22Rv1 (cell line): ENCODE data around the gene SEZ6L.

Experiments
- ZFX ChIP-seq: fragments of 450-650 bp; IDR thresholded peaks from 2 replicates; pipeline ENCODE4 v1.6.1; 2017; ENCODE audit warnings: antibody characterized with exemption, borderline replicate concordance
- TF ChIP-seq, protein P1 (sequence below): fragments of 450-650 bp; IDR thresholded peaks from 2 replicates; pipeline ENCODE4 v1.5.1; 2017; ENCODE audit warnings: mild to moderate bottlenecking

DNA sequence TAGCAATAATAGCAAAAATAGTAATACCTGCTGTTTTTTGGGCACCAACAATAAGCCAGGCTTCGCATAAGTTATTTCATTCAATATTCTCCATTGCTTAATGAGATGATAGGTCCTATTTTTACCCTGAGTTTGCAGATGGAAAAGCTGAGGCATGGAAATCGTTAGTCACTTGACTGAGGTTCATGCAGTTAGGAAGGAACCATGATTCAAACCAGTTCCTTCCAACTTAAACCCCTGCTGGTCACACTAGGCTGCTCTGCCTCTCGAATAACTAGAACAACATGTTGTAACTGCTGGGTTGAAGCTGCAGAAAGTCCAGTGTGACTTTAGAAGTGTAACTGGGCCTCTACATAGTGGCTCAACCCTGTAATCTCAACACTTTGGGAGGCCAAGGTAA lies 69.3 kb downstream of the SEZ6L start:
- TF ChIP-seq, protein P1, sequence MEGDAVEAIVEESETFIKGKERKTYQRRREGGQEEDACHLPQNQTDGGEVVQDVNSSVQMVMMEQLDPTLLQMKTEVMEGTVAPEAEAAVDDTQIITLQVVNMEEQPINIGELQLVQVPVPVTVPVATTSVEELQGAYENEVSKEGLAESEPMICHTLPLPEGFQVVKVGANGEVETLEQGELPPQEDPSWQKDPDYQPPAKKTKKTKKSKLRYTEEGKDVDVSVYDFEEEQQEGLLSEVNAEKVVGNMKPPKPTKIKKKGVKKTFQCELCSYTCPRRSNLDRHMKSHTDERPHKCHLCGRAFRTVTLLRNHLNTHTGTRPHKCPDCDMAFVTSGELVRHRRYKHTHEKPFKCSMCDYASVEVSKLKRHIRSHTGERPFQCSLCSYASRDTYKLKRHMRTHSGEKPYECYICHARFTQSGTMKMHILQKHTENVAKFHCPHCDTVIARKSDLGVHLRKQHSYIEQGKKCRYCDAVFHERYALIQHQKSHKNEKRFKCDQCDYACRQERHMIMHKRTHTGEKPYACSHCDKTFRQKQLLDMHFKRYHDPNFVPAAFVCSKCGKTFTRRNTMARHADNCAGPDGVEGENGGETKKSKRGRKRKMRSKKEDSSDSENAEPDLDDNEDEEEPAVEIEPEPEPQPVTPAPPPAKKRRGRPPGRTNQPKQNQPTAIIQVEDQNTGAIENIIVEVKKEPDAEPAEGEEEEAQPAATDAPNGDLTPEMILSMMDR, result no peak
- TF ChIP-seq ZFX, result no peak
